ENCODE measurements around the gene CCDC88B.

Gene CCDC88B

DNA sequence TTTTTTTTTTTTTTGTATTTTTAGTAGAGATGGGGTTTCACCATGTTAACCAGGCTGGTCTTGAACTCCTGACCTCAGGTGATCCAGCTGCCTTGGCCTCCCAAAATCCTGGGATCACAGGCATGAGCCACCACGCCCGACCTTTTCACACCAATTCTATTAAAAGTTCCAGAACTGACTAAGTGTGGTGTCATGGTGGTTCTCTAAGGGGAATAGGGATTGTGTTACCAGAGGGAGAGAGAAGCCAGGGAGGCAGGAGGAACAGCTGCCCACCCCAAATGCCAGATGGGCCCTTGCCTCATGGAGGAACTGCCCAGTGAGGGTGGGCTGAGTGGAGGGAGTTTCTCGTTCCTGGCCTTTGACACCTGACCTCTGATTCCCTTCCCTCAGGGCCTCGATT lies 24.9 kb downstream of the CCDC88B start:
- no peak for DNase-seq

- no peak for DNase-seq
Measured at GRCh38 chr11:64366751-64367150, 26.7 kb downstream of the CCDC88B start.

DNA sequence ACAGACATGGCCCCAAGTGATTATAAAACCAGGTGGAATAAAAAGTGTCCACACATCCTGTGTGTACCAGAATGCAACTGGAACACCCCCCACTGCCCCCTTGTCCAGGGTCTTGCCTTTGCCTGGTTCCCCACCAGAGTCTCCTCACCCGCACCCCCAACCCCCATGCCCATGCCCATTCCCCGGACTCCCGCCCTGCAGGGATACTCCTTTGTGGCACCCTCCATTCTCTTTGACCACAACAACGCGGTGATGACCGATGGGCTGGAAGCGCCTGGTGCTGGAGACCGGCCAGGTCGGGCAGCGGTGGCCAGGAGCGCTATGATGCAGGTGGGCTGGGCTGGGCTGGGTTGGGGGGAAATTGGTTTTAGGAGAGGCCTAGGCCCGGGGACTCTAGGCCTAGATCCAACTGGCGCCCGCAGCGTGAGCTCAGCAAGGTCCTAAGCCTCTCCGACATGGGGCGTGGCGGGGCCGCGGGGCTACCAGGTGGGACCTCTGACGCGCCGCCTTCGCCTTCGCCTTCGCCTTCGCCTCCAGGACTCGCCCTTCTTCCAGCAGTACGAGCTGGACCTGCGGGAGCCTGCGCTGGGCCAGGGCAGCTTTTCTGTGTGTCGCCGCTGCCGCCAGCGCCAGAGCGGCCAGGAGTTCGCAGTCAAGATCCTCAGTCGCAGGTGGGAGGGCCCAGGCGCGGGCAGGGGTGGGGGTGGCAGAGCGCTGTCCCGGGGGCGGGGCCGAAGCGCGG lies 28.1 kb downstream of the CCDC88B start:
- no peak for DNase-seq

DNA sequence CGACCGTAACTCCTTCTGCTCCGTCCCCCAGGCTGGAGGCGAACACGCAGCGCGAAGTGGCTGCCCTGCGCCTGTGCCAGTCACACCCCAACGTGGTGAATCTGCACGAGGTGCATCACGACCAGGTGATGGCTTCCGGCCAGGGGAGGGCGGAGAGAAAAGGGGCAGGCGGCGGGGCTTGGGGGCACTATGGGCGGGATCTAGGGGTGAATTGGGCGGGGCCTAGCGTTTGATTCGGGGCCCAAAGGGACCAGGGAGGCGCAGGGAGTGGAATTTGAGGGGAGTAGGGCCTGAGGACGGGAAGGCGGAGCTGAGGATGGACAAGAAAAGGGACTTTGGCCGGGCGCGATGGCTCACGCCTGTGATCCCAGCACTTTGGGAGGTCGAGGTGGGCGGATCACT lies 28.7 kb downstream of the CCDC88B start:
- DNase-seq, result no peak

DNA sequence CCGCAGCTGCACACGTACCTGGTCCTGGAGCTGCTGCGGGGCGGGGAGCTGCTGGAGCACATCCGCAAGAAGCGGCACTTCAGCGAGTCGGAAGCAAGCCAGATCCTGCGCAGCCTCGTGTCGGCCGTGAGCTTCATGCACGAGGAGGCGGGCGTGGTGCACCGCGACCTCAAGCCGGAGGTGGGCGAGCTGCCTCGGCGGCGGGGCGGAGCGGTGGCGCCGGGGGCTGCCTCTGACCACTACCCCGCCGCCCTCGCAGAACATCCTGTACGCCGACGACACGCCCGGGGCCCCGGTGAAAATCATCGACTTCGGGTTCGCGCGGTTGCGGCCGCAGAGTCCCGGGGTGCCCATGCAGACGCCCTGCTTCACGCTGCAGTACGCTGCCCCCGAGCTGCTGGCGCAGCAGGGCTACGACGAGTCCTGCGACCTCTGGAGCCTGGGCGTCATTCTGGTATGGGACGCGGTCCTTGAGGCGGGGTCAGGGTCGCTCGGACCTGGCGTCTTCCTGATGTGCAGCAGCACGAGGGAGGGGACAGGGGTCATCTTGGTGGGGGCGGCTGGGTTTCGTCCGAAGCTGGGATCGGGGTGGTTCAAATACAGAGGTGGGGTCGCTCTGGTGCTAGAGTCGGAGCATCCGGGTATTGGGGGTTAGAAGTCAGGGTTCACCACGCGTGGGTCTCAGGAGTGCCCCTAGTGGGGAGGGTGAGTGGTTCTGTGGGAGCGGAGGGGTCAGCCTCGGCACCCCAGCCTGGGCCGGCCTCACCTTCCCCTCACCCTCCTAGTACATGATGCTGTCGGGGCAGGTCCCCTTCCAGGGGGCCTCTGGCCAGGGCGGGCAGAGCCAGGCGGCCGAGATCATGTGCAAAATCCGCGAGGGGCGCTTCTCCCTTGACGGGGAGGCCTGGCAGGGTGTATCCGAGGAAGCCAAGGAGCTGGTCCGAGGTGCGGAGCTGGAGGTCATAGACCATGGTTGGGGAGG lies 29.7 kb downstream of the CCDC88B start:
- DNase-seq, result no peak

- no peak for DNase-seq
Measured at GRCh38 chr11:64371201-64371600, 31.2 kb downstream of the CCDC88B start.

DNA sequence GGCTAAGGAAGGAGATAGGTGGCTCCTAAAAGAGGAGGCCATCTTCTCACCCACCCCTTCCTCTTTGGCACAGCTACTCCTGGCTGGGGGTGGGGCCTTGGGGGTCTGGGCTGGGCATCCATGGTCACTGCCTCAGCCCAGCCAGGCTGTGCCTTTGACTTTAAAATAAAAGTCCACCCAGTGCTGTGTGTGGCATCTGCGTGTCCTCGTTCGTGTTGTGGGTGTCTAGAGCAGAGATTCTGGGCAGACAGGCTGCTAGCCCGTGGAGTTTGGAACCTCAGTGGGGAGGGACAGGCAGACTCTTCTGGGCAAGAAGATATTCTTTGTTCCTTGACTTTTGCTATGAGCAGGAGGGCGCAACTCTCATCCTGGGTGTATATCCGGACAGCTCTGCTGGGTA lies 32.0 kb downstream of the CCDC88B start:
- no peak for DNase-seq

DNA sequence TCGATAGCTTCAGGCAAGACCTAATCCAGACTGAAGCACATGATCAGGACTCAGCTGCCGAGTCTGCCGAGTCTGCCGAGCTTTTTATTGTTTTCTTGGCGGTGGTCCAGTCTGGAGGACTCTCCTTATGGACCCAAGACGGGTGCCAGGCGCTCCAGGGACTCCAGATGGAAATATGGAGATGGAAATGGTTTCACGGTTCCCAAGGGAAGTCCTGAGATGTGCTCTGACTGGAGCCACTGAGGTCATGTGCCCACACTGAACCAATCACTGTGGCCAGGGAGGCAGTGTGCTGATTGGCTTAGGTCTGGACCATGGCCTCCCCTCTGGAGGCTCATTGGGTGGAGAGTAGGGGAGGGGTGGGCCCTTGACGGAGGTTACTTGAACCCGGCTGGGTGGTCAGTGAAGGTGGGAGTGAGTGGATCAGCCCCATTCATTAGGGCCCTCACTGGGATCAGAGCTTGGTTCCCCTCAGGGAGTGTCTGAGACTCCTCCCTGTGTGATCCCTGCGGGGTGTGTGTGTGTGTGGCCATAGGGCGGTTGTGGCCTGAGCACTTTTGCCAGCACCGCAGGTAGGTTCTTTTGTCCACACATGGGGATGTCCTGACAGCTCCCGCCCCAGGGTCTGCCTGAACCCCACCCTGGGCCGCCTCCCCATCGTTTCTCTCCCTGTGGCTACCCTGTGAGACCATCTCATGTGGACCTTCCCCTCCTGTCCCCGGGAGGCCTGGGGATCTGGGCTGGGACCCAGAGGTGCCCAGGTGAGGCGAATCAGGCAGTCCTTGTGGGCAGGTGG lies 33.0 kb downstream of the CCDC88B start:
- DNase-seq, result peak; percentile 20

DNA sequence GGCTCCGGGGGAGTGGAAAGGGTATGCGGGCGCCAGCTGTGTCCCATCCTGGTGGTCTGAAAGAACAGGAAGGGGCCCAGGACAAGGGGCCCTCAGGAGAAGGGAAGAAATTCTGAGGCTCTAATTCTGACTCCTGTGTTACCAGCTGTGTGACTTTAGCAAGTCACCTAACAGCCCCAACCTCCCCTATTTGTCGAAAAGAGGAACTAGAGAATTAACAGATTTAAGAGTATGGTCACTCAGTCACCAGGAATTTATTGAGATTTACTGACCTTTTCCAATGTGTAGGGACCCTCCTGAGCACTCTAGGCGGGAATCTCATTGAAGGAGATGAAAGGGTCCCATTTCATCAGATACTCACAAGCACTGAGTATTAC lies 33.6 kb downstream of the CCDC88B start:
- no peak for DNase-seq

- DNase-seq, result no peak
Measured at GRCh38 chr11:64376071-64376470, 36.1 kb downstream of the CCDC88B start.

DNA sequence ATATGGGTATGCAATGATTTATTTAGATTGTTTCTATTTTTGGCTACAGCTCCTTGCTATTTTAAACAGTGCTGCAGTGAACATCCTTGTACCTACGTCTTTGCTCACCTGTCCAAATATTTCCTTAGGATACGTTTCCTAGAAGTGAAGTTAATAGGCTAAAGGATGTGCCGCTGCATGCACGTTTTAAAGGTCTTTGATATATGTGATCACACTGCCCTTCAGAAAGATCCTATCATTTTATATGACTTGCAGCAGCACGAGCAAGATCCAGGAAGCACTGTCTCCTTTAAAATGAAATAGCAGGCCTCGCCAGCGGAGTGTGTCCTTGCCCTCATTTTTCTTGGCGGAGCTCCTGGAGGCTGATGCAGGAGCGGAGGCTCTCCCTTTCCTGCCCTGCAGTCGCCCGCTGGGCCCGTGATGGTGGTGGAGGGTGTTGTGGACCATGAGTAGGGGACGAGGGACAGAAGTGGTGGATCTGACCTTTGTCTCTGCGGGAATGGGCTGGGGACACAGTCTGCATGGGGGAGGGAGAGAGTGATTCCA lies 38.4 kb downstream of the CCDC88B start:
- DNase-seq, result no peak

DNA sequence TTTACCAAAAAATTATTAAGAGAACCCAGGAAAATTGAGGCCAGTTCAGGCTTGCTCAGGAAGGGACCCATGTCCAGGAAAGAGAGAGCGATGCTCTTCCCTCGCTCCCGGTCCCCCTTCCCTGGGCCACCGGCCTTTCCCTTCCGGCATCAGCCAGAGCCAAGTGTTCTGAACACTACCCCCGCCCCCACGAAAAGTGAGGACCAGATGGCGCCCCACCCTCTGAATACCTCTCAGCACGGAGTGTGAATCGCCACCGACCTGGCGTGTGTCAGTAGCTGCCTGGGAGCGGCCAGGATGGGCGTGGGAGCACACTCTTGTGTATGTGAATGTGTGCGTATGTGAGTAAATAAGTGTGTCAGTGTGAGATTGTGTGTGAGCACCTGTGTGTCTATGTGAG lies 39.2 kb downstream of the CCDC88B start:
- DNase-seq, result no peak

GRCh38 chr11:64379817-64380709 lies 40.1 kb downstream of the CCDC88B start:
- DNase-seq, result no peak

- DNase-seq, result no peak
Measured at GRCh38 chr11:64381350-64381749, 41.3 kb downstream of the CCDC88B start.

- no peak for DNase-seq
Measured at GRCh38 chr11:64382047-64382446, 42.0 kb downstream of the CCDC88B start.

GRCh38 chr11:64382586-64382985 lies 42.6 kb downstream of the CCDC88B start:
- DNase-seq, result no peak

DNA sequence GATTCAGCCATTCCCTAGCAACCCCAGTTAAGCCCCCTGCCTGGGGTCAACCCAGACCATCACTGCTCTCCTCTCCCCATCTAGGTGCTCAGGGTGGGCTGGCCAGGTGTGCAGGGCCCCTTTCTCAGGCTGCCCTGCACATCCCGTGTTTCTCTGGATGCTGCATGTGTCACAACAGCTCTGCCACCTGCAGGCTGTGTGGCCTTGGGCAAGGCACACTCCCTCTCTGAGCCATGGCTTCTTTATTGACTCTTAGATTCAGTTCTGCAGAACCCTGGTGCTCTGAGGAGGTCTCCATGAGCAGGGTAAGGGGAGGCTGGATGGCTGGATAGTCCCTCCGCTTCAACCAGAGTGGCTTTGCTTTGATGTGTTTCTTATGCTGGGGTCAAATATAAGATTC lies 43.6 kb downstream of the CCDC88B start:
- DNase-seq, result no peak

DNA sequence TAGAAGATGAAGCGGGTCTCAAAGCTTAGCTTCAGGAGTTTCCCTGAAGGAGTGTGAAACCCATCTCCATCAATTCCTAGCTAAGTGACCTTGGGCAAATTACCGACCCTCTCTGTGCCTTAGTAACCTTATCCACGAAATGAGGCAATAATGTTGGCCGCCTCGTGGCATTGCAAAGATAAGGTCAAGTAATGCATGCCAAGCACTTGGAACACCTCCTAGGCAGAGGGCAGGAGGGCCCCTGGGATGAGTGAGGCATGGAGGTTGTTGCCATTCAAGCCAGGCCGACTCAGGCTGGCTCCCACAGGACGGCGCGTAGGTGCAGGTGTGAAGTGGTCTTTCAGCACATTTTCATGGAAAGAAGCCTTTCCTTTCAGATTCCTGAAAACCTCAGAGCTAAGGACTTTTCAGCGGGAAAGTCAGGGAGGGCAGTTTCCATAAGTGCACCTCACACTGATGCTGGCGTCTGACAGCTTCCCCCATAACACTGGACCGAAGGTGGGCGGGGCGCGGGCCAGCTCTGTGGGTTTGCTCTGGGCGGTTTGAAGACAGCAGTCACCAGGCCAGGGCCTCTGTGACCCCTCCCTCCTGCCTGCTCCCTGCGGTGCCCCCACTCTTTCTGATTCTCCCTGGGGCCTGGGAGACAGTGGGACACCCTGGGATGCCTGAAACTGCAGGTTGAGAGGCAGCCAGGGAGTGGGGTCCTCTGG lies 44.2 kb downstream of the CCDC88B start:
- no peak for DNase-seq

GRCh38 chr11:64384981-64385944 lies 45.3 kb downstream of the CCDC88B start:
- DNase-seq, result no peak
